ENCODE data around the gene ST3GAL5.

DNA sequence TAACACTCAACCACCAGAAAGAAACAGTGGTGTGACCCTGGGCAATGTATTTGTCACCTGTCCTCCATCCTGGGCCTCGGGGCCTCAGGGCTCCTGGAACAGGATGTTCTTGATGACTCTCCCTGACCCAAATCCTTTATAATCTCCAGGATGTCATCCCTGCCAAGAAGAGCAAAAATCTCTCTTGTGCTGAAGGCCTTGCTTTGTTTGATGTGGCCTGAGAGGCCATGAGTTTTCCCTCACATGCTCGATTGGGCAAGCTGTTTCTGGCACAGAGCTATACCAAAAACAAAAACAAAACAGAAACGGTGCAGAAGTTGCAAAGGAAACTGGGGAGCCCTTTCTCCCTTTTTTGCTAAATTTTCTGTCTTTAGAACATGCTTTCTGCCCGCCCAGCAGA is 35.7 kb upstream of the ST3GAL5 start:
- TF ChIP-seq, protein P1, sequence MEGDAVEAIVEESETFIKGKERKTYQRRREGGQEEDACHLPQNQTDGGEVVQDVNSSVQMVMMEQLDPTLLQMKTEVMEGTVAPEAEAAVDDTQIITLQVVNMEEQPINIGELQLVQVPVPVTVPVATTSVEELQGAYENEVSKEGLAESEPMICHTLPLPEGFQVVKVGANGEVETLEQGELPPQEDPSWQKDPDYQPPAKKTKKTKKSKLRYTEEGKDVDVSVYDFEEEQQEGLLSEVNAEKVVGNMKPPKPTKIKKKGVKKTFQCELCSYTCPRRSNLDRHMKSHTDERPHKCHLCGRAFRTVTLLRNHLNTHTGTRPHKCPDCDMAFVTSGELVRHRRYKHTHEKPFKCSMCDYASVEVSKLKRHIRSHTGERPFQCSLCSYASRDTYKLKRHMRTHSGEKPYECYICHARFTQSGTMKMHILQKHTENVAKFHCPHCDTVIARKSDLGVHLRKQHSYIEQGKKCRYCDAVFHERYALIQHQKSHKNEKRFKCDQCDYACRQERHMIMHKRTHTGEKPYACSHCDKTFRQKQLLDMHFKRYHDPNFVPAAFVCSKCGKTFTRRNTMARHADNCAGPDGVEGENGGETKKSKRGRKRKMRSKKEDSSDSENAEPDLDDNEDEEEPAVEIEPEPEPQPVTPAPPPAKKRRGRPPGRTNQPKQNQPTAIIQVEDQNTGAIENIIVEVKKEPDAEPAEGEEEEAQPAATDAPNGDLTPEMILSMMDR (IDR thresholded peaks at IDR 0.05): no peak
- TF ChIP-seq EZH2 (IDR thresholded peaks at IDR 0.05; ENCODE audit: borderline replicate concordance, insufficient read depth, low read depth, low read length, poor library complexity, severe bottlenecking): no peak

Data from B cell (primary cell).